HepG2 (cell line): ENCODE results near the gene IL5RA. TPM values are rescaled to one million over a fixed set of nuclear protein-coding genes. Genes with fewer than 3 reads are reported as not detected.

Experiments
- ATAC-seq: fragments of 200-7000 bp; cut with Tn5 transposase; 3 replicates; pipeline ENCODE4 v1.9.1; 2020; ENCODE audit warnings: mild to moderate bottlenecking, moderate library complexity
- BruUV-seq: library from RNA; stranded (reverse); fragments of 400-500 nt; replicated peaks from 2 replicates; lab custom pipeline; 2021; lab: Mats Ljungman, UMichigan
- CTCF ChIA-PET: fragments of 300-600 bp; formaldehyde crosslinking; extraction: SDS; loops from one replicate; lab custom pipeline; 2021; ENCODE audit warnings: low total read pairs, inconsistent platforms, low intra/inter-chr PET ratio; lab: Yijun Ruan, JAX
- POLR2A ChIA-PET: fragments of 350-600 bp; sonication (Branson Sonifier 250); formaldehyde crosslinking; loops from one replicate; lab custom pipeline; 2020; ENCODE audit warnings: antibody characterized with exemption, inconsistent platforms; lab: Yijun Ruan, JAX
- DNase-seq: peaks from one replicate; pipeline ENCODE4 v3.0.0-alpha.2; 2015; ENCODE audit warnings: low spot score
- FAIRE-seq: peaks from 3 replicates; lab custom pipeline; 2011; peaks lifted over from hg19 to GRCh38; lab: Jason Lieb, UNC
- H2AFZ ChIP-seq: one replicate; pipeline ENCODE4 v1.6.1; 2011; ENCODE audit warnings: low read length, inconsistent platforms
- H3K27ac ChIP-seq: fragments of 300-600 bp; 3 replicates; pipeline ENCODE4 v1.8.0; 2011; ENCODE audit warnings: mixed run types, mild to moderate bottlenecking, mixed read lengths, low read length, inconsistent platforms; ENCODE audit not compliant: insufficient read depth; ENCODE audit errors: extremely low read length
- H3K27me3 ChIP-seq, 2 experiments: fragments of 200-600 bp in 1 of 2; 2 replicates in 1 of 2; 3 replicates in 1 of 2; pipeline versions ENCODE4 v1.6.0 to v1.8.0; 2011; ENCODE audit warnings: low read length in 2 of 2, mild to moderate bottlenecking in 2 of 2, moderate library complexity in 2 of 2, inconsistent platforms in 1 of 2; ENCODE audit not compliant: insufficient read depth in 2 of 2, control insufficient read depth in 1 of 2
- H3K36me3 ChIP-seq, 2 experiments: fragments of 200-600 bp in 1 of 2; replicated peaks in 1 of 2; 2 replicates in 1 of 2; 3 replicates in 1 of 2; pipeline versions ENCODE4 v1.5.1 to v1.8.0; 2011; ENCODE audit warnings: low read length in 2 of 2, inconsistent platforms in 1 of 2; ENCODE audit not compliant: insufficient read depth in 2 of 2, control insufficient read depth in 1 of 2
- H3K4me1 ChIP-seq: 2 replicates; pipeline ENCODE4 v1.5.1; 2012; ENCODE audit warnings: low read length, inconsistent platforms; ENCODE audit not compliant: insufficient read depth
- H3K4me2 ChIP-seq: 2 replicates; pipeline ENCODE4 v1.6.0; 2011; ENCODE audit warnings: low read depth, low read length, inconsistent platforms
- H3K4me3 ChIP-seq, 3 experiments: fragments of 200-600 bp in 1 of 3; sonication (generic), shearing (Covaris generic) in 1 of 3; replicated peaks in 1 of 3; 2 replicates each; pipeline ENCODE4 v1.5.1; 2011 to 2016; ENCODE audit warnings: low read length in 3 of 3, inconsistent platforms in 2 of 3, low read depth in 2 of 3, mild to moderate bottlenecking in 2 of 3, control low read depth in 1 of 3, mixed read lengths in 1 of 3; ENCODE audit not compliant: insufficient read depth in 1 of 3
- H3K79me2 ChIP-seq: one replicate; pipeline ENCODE4 v1.6.1; 2011; ENCODE audit warnings: low read length, inconsistent platforms; ENCODE audit not compliant: insufficient read depth
- H3K9ac ChIP-seq: 2 replicates; pipeline ENCODE4 v1.6.0; 2011; ENCODE audit warnings: mild to moderate bottlenecking, low read depth, low read length, inconsistent platforms; ENCODE audit not compliant: insufficient read depth
- H3K9me3 ChIP-seq: 2 replicates; pipeline ENCODE4 v1.5.1; 2012; ENCODE audit warnings: mild to moderate bottlenecking, low read length
- H4K20me1 ChIP-seq: 2 replicates; pipeline ENCODE4 v1.6.0; 2011; ENCODE audit warnings: inconsistent platforms, mild to moderate bottlenecking, low read length, moderate library complexity; ENCODE audit not compliant: insufficient read depth
- EED ChIP-seq: sonication (generic); formaldehyde crosslinking; IDR thresholded peaks from 2 replicates; pipeline ENCODE4 v1.5.0; 2020; ENCODE audit warnings: mild to moderate bottlenecking, missing genetic modification reagents
- HMG20A ChIP-seq: IDR thresholded peaks from 2 replicates; pipeline ENCODE4 v1.6.1; 2016; ENCODE audit warnings: borderline replicate concordance
- PTBP1 ChIP-seq: fragments of 200-400 bp; formaldehyde crosslinking; IDR thresholded peaks from 2 replicates; pipeline ENCODE4 v1.6.1; 2018; ENCODE audit warnings: low read length, low read depth; ENCODE audit not compliant: poor library complexity, severe bottlenecking
- RBM22 ChIP-seq: fragments of 200-400 bp; formaldehyde crosslinking; optimal IDR thresholded peaks from 2 replicates; pipeline ENCODE3; 2017; ENCODE audit warnings: mild to moderate bottlenecking, low read length, moderate library complexity
- ZMYM3 ChIP-seq: sonication (generic); formaldehyde crosslinking; IDR thresholded peaks from 2 replicates; pipeline ENCODE4 v1.5.1; 2020; ENCODE audit warnings: mild to moderate bottlenecking, missing genetic modification reagents
- ZNF878 ChIP-seq: sonication (generic); formaldehyde crosslinking; IDR thresholded peaks from 2 replicates; pipeline ENCODE4 v1.8.1; 2023; ENCODE audit warnings: mild to moderate bottlenecking, missing genetic modification reagents, moderate library complexity
- WGBS: methylation state at CpG from one replicate; pipeline ENCODE4 v1.1.6; 2017; ENCODE audit warnings: low lambda C conversion rate; 5-methylcytosine and 5-hydroxymethylcytosine counted together
- in situ Hi-C: cut with HindIII; loops from 2 replicates; pipeline ENCODE4 v1.10.0; 2017; ENCODE audit warnings: low pct_unique_long_range_greater_than_20kb; ENCODE audit not compliant: extremely low pct_ligation_motif_present
- intact Hi-C: fragments of 100-400 bp; cut with micrococcal nuclease; formaldehyde crosslinking; loops from one replicate; pipeline ENCODE4 v1.10.0; 2022; ENCODE audit not compliant: unreplicated experiment
- polyA plus RNA-seq, 8 experiments: library from polyadenylated mRNA; depleted of rRNA in 3 of 8; stranded (reverse) in 7 of 8; unstranded in 1 of 8; fragments of >200 nt; fragmentation: Illumina TruSeq in 4 of 8; extraction: Trizol in 4 of 8; gene quantifications; 2 replicates each; pipeline versions ENCODE4 v1.2.1 to v1.2.3, GENCODE V29; 2011 to 2016; ENCODE audit warnings: low read depth in 4 of 8, missing spikeins in 1 of 8, mixed read lengths in 1 of 8; ENCODE audit not compliant: insufficient read depth in 1 of 8
- total RNA-seq, 5 experiments: library from RNA; depleted of rRNA; stranded (reverse); fragments of >200 nt; fragmentation: Illumina TruSeq; extraction: Trizol; gene quantifications; 2 replicates each; pipeline ENCODE4 v1.2.3, GENCODE V29; 2016; ENCODE audit warnings: low read depth in 1 of 5
- TF ChIP-seq, protein P1 (sequence below): sonication (generic); formaldehyde crosslinking; IDR thresholded peaks from 2 replicates; pipeline ENCODE4 v1.4.0; 2020; ENCODE audit warnings: missing genetic modification reagents, borderline replicate concordance

IL5RA gene
- total and polyA plus RNA-seq, 2 of the 13 experiments (the other 11 are each of a cell fraction or from before 2014, with no cell fraction given) = not detected

GRCh38 chr3:3145831-3146230 lies 35.7 kb upstream of the IL5RA start:
- peaks cover 3 to 60% of the 10 kb centered on the region in 2 experiments; a peak in 4 of 5 replicates for H3K36me3 ChIP-seq
- H3K27me3 ChIP-seq = no peaks in the 10 kb centered on the region
- no peak overlapping the region for H3K9ac ChIP-seq
- intact Hi-C loops = no loop called here
- no peak overlapping the region for H3K4me3 ChIP-seq
- no peaks in the 10 kb centered on the region for H3K9me3 ChIP-seq
- no peak overlapping the region for H3K27ac ChIP-seq
- WGBS = 97% methylated on average over 8 of the region's 8 CpGs
- ATAC-seq (no peak), DNase-seq (no peak), FAIRE-seq (no peak)
- no peaks in the 10 kb centered on the region for H3K4me1 ChIP-seq
- in situ Hi-C loops = no loop called here
- no peak overlapping the region for H2AFZ ChIP-seq
- no peak overlapping the region for H3K4me2 ChIP-seq
- ChIA-PET POLR2A (no interaction called here), CTCF (no interaction called here)
- H4K20me1 ChIP-seq = no peaks in the 10 kb centered on the region
- TF ChIP-seq EED (CRISPR knock-in tag) (no peak), RBM22 (peak; percentile 26)
- H3K79me2 ChIP-seq = no peaks in the 10 kb centered on the region
- BruUV-seq = no TSS peak

- H3K27me3 ChIP-seq = no peaks in the 10 kb centered on the region
- H4K20me1 ChIP-seq = no peaks in the 10 kb centered on the region
- FAIRE-seq = no peak
- ATAC-seq = no peak
- no TSS peak for BruUV-seq
- TF ChIP-seq, protein P1, sequence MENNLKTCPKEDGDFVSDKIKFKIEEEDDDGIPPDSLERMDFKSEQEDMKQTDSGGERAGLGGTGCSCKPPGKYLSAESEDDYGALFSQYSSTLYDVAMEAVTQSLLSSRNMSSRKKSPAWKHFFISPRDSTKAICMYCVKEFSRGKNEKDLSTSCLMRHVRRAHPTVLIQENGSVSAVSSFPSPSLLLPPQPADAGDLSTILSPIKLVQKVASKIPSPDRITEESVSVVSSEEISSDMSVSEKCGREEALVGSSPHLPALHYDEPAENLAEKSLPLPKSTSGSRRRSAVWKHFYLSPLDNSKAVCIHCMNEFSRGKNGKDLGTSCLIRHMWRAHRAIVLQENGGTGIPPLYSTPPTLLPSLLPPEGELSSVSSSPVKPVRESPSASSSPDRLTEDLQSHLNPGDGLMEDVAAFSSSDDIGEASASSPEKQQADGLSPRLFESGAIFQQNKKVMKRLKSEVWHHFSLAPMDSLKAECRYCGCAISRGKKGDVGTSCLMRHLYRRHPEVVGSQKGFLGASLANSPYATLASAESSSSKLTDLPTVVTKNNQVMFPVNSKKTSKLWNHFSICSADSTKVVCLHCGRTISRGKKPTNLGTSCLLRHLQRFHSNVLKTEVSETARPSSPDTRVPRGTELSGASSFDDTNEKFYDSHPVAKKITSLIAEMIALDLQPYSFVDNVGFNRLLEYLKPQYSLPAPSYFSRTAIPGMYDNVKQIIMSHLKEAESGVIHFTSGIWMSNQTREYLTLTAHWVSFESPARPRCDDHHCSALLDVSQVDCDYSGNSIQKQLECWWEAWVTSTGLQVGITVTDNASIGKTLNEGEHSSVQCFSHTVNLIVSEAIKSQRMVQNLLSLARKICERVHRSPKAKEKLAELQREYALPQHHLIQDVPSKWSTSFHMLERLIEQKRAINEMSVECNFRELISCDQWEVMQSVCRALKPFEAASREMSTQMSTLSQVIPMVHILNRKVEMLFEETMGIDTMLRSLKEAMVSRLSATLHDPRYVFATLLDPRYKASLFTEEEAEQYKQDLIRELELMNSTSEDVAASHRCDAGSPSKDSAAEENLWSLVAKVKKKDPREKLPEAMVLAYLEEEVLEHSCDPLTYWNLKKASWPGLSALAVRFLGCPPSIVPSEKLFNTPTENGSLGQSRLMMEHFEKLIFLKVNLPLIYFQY (CRISPR knock-in tag) = no peak
- no peak for TF ChIP-seq HMG20A (CRISPR knock-in tag)
- no peak for TF ChIP-seq ZNF878 (CRISPR knock-in tag)
- no peak for TF ChIP-seq ZMYM3 (CRISPR knock-in tag)
- no peak for TF ChIP-seq PTBP1
- TF ChIP-seq, all 625 proteins: peak for 0
- H3K9me3 ChIP-seq = no peaks in the 10 kb centered on the region
- ChIA-PET POLR2A (no interaction called here), CTCF (no interaction called here)
- H3K9ac ChIP-seq = no peak overlapping the region
- no peak overlapping the region for H3K4me2 ChIP-seq
- H3K36me3 ChIP-seq = peaks cover 4 to 70% of the 10 kb centered on the region in 2 experiments
- intact Hi-C loops (no loop called here), in situ Hi-C loops (no loop called here)
- H3K79me2 ChIP-seq = no peaks in the 10 kb centered on the region
- no peaks in the 10 kb centered on the region for H3K4me1 ChIP-seq
- H3K27ac ChIP-seq = no peak overlapping the region
- H2AFZ ChIP-seq = no peak overlapping the region
- no peak overlapping the region for H3K4me3 ChIP-seq
- no peak for DNase-seq
These were observed 31.8 kb upstream of the IL5RA start for GRCh38 chr3:3141939-3142338.
